ENCODE results near the gene ABLIM2. TPM values are rescaled to one million over a fixed set of nuclear protein-coding genes. Genes with fewer than 3 reads are reported as not detected.

ABLIM2 gene
- total RNA-seq, 1 experiment from 2014 or later: 6.1 TPM

DNA sequence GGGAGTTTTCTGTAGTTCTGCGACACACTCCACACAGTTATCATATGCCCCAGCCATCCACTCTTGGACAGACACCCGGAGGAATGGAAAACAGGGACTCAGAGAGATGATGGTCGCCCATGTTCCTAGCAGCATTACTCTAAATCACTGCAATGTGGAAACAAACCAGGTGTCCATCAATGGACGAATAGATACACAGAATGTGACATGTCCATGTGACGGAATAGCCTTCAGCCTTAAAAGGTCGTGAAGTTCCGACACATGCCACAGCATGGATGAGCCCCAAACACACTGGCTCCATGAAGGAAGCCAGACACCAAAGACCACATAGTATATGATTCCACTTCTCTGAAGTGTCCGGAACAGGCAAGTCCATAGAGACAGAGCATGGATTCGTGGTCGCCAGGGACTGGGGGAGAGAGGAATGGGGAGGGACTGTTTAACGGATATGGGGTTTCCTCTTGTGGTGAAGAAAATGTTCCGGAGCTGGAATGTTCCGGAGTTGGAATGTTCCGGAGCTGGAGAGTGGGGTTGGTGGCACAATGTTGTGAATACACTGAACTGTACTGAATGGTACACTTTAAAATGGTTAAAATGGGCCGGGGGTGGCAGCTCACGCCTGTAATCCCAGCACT is 190.2 kb downstream of the ABLIM2 start:
- Histone ChIP-seq H3K27ac (ENCODE audit: low read depth, low read length) (no peak overlapping the region), H3K4me2 (ENCODE audit: low read length) (no peak overlapping the region)
- ATAC-seq: no peak

More for the DNA sequence above, 190.2 kb downstream of the ABLIM2 start:
- H3K9me2 ChIP-seq (ENCODE audit: insufficient read depth): no peaks in the 10 kb centered on the region
- no peaks in the 10 kb centered on the region for H4K20me1 ChIP-seq (ENCODE audit: insufficient read depth)
- no TSS peak for BruUV-seq (replicated peaks)
- no peaks in the 10 kb centered on the region for H3K9me3 ChIP-seq (ENCODE audit: control insufficient read depth in 1 of 2, insufficient read depth in 1 of 2, low read depth in 1 of 2, low read length in 2 of 2)
- H2AFZ ChIP-seq (ENCODE audit: low read depth, low read length, poor library complexity, severe bottlenecking): no peak overlapping the region
- TF ChIP-seq SIN3A (IDR thresholded peaks at IDR 0.05; ENCODE audit: low read depth) (no peak), POLR2A (IDR thresholded peaks at IDR 0.05; ENCODE audit: borderline replicate concordance, extremely low read depth, insufficient read depth, insufficient read length) (no peak), YY1 (IDR thresholded peaks at IDR 0.05; ENCODE audit: extremely low read depth, insufficient replicate concordance, low read depth, low read length) (no peak)
- TF ChIP-seq, protein P1, sequence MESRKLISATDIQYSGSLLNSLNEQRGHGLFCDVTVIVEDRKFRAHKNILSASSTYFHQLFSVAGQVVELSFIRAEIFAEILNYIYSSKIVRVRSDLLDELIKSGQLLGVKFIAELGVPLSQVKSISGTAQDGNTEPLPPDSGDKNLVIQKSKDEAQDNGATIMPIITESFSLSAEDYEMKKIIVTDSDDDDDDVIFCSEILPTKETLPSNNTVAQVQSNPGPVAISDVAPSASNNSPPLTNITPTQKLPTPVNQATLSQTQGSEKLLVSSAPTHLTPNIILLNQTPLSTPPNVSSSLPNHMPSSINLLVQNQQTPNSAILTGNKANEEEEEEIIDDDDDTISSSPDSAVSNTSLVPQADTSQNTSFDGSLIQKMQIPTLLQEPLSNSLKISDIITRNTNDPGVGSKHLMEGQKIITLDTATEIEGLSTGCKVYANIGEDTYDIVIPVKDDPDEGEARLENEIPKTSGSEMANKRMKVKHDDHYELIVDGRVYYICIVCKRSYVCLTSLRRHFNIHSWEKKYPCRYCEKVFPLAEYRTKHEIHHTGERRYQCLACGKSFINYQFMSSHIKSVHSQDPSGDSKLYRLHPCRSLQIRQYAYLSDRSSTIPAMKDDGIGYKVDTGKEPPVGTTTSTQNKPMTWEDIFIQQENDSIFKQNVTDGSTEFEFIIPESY (IDR thresholded peaks at IDR 0.05; ENCODE audit: extremely low read depth, insufficient replicate concordance, low read length): no peak
- TF ChIP-seq, protein P2, sequence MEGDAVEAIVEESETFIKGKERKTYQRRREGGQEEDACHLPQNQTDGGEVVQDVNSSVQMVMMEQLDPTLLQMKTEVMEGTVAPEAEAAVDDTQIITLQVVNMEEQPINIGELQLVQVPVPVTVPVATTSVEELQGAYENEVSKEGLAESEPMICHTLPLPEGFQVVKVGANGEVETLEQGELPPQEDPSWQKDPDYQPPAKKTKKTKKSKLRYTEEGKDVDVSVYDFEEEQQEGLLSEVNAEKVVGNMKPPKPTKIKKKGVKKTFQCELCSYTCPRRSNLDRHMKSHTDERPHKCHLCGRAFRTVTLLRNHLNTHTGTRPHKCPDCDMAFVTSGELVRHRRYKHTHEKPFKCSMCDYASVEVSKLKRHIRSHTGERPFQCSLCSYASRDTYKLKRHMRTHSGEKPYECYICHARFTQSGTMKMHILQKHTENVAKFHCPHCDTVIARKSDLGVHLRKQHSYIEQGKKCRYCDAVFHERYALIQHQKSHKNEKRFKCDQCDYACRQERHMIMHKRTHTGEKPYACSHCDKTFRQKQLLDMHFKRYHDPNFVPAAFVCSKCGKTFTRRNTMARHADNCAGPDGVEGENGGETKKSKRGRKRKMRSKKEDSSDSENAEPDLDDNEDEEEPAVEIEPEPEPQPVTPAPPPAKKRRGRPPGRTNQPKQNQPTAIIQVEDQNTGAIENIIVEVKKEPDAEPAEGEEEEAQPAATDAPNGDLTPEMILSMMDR (IDR thresholded peaks at IDR 0.05 in 2 of 3, conservative IDR thresholded peaks at IDR 0.05 in 1 of 3; ENCODE audit: borderline replicate concordance in 1 of 3, insufficient read depth in 1 of 3, low read depth in 2 of 3, low read length in 2 of 3): no peak
- no peaks in the 10 kb centered on the region for H3K36me3 ChIP-seq (ENCODE audit: control insufficient read depth in 1 of 2, insufficient read depth in 2 of 2, low read length in 2 of 2)
- peaks cover 51 to 73% of the 10 kb centered on the region in 2 experiments for H3K4me1 ChIP-seq (ENCODE audit: control insufficient read depth in 1 of 2, insufficient read depth in 2 of 2, low read length in 2 of 2)
- H3K79me2 ChIP-seq (ENCODE audit: insufficient read depth, low read length): no peaks in the 10 kb centered on the region
- intact Hi-C loops (cut with micrococcal nuclease): no loop called here
- H3K4me3 ChIP-seq (replicated peaks in 1 of 2; ENCODE audit: low read depth in 1 of 2, low read length in 2 of 2): no peak overlapping the region
- ChIA-PET RAD21 (ENCODE audit: low non-redundant PET in 1 of 2, low total read pairs in 2 of 2, uncharacterized antibody in 2 of 2, unreplicated experiment in 2 of 2) (no interaction called here), CTCF (no interaction called here), POLR2A (no interaction called here)
- H3K9ac ChIP-seq (ENCODE audit: low read length): no peak overlapping the region
- no peaks in the 10 kb centered on the region for H3K27me3 ChIP-seq (ENCODE audit: insufficient read depth, low read length)
- DNase-seq (ENCODE audit: low read depth, low spot score): no peak
